Measurements from ENCODE around the gene B4GALNT1. TPM values are rescaled to one million over a fixed set of nuclear protein-coding genes. Genes with fewer than 3 reads are reported as not detected.

The B4GALNT1 gene
- total and polyA plus RNA-seq, 2 of the 13 experiments (the other 11 are each of a cell fraction or from before 2014, with no cell fraction given) = 4.5 to 5.4 TPM

DNA sequence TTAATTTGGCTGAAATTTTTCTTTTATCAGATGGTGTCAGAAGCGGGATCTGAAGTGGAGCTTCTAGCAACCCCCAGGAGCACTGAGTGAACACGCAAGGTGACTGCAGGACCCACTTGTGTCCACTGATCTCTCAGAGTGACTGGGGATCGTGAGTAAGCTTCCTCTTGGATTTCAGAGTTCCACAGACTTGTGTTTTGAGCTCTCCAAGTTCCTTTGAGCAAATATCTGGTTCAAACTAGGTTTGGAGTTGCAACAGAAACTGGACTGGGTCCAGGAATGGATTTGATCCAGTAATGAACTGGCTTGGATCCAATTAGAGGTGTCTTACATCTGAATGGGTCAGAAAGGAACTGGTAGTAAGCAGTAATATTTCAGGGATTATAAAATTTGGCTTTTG, 24.7 kb upstream of the B4GALNT1 start:
- ChIA-PET POLR2A (interaction anchor here (0.5 kb wide), 1 partner anchor 56 kb away, joined by 3 read pairs; no protein-coding TSS in a partner anchor), CTCF (ENCODE audit: low intra/inter-chr PET ratio, low total read pairs) (no interaction called here)
- no peak overlapping the region for H3K9ac ChIP-seq (ENCODE audit: insufficient read depth, low read depth, low read length)
- TF ChIP-seq NFE2 (CRISPR knock-in tag; IDR thresholded peaks at IDR 0.05) (no peak), ELF1 (CRISPR knock-in tag; IDR thresholded peaks at IDR 0.05) (no peak), POLR2A (IDR thresholded peaks at IDR 0.05; ENCODE audit: insufficient read depth in 1 of 2, low read depth in 2 of 2, low read length in 2 of 2) (no peak), CREB1 (IDR thresholded peaks at IDR 0.05) (no peak), CREB1 (CRISPR knock-in tag; IDR thresholded peaks at IDR 0.05) (no peak), FOSL2 (CRISPR knock-in tag; IDR thresholded peaks at IDR 0.05) (no peak), ZNF513 (CRISPR knock-in tag; conservative IDR thresholded peaks at IDR 0.05) (no peak), DPF2 (CRISPR knock-in tag; IDR thresholded peaks at IDR 0.05; ENCODE audit: borderline replicate concordance, low read depth) (no peak), ZNF790 (CRISPR knock-in tag; IDR thresholded peaks at IDR 0.05; ENCODE audit: borderline replicate concordance) (no peak), SPEN (CRISPR knock-in tag; IDR thresholded peaks at IDR 0.05; ENCODE audit: low read depth) (no peak)
- TF ChIP-seq, protein P1, sequence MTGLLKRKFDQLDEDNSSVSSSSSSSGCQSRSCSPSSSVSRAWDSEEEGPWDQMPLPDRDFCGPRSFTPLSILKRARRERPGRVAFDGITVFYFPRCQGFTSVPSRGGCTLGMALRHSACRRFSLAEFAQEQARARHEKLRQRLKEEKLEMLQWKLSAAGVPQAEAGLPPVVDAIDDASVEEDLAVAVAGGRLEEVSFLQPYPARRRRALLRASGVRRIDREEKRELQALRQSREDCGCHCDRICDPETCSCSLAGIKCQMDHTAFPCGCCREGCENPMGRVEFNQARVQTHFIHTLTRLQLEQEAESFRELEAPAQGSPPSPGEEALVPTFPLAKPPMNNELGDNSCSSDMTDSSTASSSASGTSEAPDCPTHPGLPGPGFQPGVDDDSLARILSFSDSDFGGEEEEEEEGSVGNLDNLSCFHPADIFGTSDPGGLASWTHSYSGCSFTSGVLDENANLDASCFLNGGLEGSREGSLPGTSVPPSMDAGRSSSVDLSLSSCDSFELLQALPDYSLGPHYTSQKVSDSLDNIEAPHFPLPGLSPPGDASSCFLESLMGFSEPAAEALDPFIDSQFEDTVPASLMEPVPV (CRISPR knock-in tag; IDR thresholded peaks at IDR 0.05) = no peak
- H4K20me1 ChIP-seq (ENCODE audit: insufficient read depth, low read length) = no peaks in the 10 kb centered on the region
- 14% methylated on average over 3 of the region's 3 CpGs for WGBS (ENCODE audit: low lambda C conversion rate)
- intact Hi-C loops (cut with micrococcal nuclease; ENCODE audit: unreplicated experiment) (no loop called here), in situ Hi-C loops (cut with HindIII; ENCODE audit: extremely low pct_ligation_motif_present, low pct_unique_long_range_greater_than_20kb) (no loop called here)
- BruUV-seq (replicated peaks) = no TSS peak
- no peaks in the 10 kb centered on the region for H3K36me3 ChIP-seq (replicated peaks in 1 of 2; ENCODE audit: control insufficient read depth in 1 of 2, insufficient read depth in 2 of 2, low read length in 2 of 2)
- no peak overlapping the region for H3K4me2 ChIP-seq (ENCODE audit: low read depth, low read length)
- FAIRE-seq = no peak
- no peak overlapping the region for H3K4me3 ChIP-seq (replicated peaks in 1 of 3; ENCODE audit: insufficient read depth in 1 of 3, low read depth in 2 of 3, low read length in 3 of 3)
- DNase-seq (ENCODE audit: low spot score) = no peak
- no peak overlapping the region for H3K27ac ChIP-seq (ENCODE audit: extremely low read length, insufficient read depth, low read length)
- peaks cover 14% of the 10 kb centered on the region for H3K9me3 ChIP-seq (ENCODE audit: low read length)
- H3K4me1 ChIP-seq (ENCODE audit: insufficient read depth, low read length) = no peaks in the 10 kb centered on the region
- peaks cover 0 to 9% of the 10 kb centered on the region in 2 experiments; a peak in 1 of 5 replicates for H3K27me3 ChIP-seq (ENCODE audit: control insufficient read depth in 1 of 2, insufficient read depth in 2 of 2, low read length in 2 of 2)
- no peak overlapping the region for H2AFZ ChIP-seq (ENCODE audit: low read length)
- ATAC-seq = no peak
- no peaks in the 10 kb centered on the region for H3K79me2 ChIP-seq (ENCODE audit: insufficient read depth, low read length)
